Amniotic epithelial cell (primary cell): ENCODE results near the gene SLMAP.
"Not testable (repeated sequence)": the region's sequence is repeated elsewhere in the genome, so short reads cannot be mapped to it uniquely, and the experiment has no call there.

Source experiments
- DNase-seq: peaks from one replicate; pipeline ENCODE4 v3.0.0-alpha.2; 2010; ENCODE audit warnings: low read depth

SLMAP gene

GRCh38 chr3:57832900-57833313 lies 76.8 kb downstream of the SLMAP start:
- no peak for DNase-seq

DNA sequence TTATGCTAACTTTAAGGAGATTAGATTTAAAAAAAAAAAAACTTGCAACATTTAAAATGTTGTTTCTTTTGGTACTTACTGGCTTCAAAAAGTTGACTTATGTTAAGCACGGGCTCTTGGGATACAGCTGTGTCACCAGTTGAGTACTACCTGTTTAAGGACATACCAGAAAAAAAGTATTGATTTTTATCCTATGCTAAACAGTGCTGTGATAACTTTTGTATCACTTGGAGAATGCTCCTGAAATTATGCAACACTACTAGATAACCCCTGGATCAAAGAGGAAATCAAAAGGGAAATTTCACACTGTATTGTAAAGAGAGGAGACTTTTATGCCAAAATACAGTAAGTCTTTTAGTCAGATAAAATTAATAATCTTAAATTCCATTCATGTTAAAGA lies 77.7 kb downstream of the SLMAP start:
- no peak for DNase-seq

DNA sequence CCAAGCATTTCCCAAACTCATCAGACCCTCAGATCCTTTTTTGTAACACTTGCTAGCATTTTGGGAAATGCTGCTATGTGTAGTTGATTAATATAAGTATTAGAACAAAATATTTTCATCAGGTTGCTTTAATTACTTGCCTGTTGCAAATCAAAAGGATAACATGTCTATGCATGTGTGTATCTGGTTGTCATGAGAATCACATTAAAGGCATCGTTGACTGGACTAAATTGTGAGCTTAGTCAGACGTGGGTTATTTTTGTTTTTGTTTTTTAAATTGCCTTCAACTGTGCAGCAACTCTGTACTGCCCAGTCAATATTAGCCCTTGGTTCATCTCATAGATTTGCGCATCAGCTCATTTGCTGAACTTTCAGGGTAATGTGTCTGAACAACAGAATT lies 81.6 kb downstream of the SLMAP start:
- DNase-seq, result no peak

DNA sequence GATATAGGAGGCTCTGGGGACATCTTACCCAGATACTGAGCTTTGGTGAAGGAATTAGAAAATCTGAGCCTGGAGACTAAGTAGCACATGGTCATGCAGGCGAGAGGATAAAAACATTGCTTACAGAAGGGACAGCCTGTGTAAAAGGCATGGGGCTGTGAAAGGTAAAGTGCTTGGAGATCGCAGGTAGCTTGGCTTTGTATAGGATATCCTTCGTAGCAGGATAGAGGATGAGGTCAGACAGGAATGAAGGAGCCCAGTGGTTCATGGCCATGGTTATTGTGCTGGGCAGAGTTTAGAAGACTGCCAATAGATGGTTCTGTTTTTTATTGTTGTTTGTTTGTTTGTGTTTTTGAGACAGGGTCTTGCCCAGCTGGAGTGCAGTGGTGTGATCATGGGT lies 82.5 kb downstream of the SLMAP start:
- no peak for DNase-seq

DNA sequence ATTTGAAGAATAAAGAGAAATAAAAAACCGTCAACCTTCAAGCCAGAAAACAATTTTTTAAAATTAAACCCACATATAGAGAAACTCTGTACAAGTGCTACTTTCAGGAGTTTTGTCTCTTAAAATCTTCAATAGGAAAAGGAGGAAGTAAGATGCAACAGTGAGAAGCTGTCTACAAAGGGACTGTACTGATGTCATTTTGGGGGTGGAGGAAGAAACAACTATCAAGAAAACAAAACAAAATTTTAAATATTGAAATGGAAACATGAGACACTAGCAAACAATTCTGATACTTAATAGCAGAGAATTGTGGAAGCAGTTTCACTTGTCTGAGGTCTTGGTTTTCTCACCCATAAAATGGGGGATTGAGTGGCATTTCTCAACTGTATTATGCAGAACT lies 84.4 kb downstream of the SLMAP start:
- no peak for DNase-seq

GRCh38 chr3:57841818-57842217 lies 85.7 kb downstream of the SLMAP start:
- DNase-seq, result no peak

- DNase-seq, result no peak
Measured at GRCh38 chr3:57848177-57848738, 92.1 kb downstream of the SLMAP start.

DNA sequence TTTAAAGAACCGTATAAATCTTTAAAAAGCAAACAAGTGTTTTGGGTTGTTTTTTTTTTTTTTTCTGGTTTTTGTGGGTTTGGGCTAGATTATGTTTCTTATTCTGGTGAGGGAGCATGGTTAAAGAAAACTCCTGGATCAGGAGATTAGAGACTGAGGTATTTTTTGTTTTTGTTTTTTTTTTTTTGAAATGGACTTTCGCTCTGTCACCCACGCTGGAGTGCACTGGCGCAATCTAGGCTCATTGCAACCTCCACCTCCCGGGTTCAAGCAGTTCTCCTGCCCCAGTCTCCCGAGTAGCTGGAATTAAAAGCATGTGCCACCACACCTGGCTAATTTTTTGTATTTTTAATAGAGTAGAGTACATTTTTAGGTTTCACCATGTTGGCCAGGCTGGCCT lies 95.2 kb downstream of the SLMAP start:
- no peak for DNase-seq

- DNase-seq, result peak; percentile 34
Measured at GRCh38 chr3:57852896-57853295, 96.8 kb downstream of the SLMAP start.

DNA sequence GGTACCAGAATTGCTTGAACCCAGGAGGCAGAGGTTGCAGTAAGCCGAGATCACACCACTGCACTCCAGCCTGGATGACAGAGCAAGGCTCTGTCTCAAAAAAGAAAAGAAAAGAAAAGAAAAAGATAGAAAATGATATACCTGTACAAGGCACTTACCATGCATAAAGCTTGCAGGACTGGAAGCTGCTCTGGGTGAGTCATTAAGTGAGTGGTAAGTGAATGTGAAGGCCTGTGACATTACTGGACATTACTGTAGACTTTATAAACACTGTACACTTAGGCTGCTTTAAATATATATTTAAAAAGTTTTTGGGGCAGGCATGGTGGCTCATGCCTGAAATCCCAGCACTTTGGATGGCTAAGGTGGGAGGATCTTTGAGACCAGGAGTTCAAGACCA lies 99.2 kb downstream of the SLMAP start:
- peak; percentile 53 for DNase-seq

DNA sequence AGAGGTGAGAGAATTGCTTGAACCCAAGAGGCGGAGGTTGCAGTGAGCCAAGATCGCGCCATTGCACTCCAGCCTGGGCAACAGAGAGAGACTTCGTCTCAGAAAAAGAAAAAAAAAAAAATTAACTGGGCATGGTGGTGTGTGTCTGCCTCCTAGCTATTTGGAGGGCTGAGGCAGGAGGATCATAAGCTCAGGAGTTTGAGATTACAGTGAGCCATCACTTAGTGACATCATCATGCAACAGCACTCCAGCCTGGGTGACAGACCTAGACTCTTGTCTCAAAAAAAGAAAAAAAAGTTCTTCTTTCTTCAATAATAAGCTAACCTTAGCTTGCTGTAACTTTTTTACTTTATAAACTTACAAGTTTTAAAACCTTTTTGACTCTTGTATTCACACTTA lies 99.8 kb downstream of the SLMAP start:
- DNase-seq, result no peak

DNA sequence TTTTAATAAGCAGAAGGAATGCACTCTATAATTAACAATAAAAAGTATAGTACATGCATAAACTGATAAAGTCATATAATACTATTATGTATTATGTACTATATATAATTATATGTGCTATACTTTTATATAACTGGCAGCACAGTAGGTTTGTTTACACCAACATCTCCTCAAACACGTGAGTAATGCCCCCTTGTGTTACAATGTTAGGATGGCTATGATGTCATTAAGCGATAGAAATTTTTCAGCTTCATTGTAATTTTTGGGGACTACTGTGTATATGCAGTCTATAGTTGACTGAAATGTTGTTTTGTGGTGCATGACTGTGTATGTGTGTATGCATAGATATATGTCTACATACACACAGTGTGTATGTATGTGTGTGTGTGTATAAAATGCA lies 100.6 kb downstream of the SLMAP start:
- DNase-seq, result peak; percentile 29

GRCh38 chr3:57862894-57863293 lies 106.8 kb downstream of the SLMAP start:
- DNase-seq, result no peak

DNA sequence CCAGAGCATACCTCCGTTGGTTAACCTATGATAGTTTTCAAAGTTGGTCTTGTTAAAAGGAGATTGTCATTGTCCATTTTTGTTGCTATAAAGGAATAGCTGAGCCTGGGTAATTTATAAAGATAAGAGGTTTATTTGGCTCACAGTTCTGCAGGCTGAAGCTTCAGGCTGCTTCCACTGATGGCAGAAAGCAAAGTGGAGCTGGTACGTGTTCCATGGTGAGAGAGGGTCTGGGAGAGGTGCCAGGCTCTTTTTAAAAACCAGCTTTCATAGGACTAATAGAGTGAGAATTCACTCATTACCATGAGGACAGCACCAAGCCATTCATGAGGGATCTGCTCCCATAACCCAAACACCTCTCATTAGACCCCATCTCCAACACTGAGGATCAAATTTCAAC lies 107.3 kb downstream of the SLMAP start:
- no peak for DNase-seq

DNA sequence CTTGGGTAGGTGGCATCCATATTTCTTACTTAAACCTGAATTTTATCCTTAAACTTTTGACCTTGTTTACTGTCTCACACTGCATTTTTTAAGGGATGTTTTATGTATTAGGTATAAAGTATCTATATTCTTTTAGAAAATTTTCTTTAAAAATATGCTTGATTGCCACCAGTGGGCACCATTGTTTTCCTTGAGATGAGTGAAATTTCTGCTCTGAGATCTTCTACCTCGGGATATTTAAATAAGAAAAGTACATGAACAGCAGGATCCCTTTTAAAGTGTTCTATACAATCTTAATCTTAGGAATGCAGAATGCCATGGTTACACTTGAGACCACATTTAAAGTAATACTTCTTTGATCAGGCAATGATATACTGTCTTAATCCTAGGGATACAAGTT lies 108.7 kb downstream of the SLMAP start:
- peak; percentile 48 for DNase-seq

GRCh38 chr3:57869110-57869509 lies 113.0 kb downstream of the SLMAP start:
- DNase-seq, result not testable (repeated sequence)

DNA sequence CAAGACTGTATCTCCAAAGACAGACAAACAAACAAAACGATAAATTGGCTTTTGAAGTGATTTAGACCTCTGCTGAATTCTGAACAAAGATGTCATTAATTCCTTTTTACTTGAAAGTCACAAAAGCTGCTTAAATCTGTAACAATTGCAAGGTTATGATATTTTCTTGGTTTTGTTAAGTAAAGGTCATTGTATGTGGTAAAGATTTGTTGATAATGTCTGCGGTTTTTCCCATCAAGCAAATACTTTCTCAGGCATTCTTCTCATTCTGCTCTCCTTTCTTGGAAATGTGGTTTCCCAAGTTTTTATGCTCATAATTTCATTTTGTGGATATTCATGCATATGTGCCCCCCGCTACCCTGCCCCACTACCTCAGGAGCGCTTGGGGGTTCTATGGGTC lies 116.5 kb downstream of the SLMAP start:
- peak; percentile 81 for DNase-seq

- no peak for DNase-seq
Measured at GRCh38 chr3:57876632-57877031, 120.5 kb downstream of the SLMAP start.

DNA sequence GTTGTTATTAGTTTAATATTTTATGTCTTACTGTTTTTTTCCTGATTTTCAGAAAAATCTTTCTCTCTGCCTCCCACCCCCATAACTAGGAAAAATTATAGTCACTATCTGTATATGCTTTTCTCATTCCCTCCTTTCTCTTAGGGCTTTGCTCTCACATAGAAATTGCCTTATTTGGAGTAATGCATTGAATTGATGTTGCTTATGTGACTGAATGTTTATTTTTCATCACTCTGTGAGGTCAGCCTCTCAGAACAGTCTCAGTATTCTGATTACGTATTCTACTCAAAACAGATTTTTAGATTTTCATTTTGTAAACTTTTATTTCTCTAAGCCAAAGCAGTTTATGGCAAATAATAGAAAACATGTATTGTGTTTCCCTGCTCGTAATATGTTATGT lies 121.0 kb downstream of the SLMAP start:
- DNase-seq, result peak; percentile 32

DNA sequence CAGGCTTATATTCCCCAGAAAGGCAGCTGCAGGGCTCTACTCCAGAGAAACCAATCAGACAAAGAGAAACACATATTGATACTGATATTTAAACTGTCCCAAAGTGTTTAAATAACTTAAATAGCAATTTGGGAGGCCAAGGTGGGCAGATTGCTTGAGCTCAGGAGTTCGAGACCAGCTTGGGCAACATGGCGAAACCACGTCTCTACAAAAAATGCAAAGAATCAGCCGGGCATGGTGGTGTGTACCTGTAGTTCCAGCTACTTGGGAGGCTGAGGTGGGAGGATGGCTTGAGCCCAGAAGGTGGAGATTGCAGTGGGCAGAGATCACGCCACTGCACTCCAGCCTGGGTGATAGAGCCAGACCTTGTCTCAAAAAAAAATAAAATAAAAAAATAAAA lies 128.3 kb downstream of the SLMAP start:
- DNase-seq, result not testable (repeated sequence)

DNA sequence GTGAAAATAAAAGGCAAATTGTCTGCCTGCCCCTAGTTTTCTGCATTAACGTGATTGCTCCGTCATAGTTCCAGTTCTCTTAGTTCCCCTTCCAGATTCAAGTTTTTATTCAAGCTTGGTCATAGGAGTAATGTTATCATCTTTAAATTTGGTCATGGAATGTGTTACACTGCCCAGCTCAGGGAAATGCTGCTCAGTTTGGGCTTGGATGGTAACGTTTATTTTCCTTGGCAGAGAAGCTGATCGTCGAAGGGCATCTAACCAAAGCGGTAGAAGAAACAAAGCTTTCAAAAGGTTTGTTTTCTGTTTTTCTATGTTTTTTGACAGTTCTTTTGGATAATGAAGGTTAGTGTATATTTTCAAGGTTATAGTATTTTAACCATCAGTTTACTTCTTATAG lies 133.7 kb downstream of the SLMAP start:
- no peak for DNase-seq

DNA sequence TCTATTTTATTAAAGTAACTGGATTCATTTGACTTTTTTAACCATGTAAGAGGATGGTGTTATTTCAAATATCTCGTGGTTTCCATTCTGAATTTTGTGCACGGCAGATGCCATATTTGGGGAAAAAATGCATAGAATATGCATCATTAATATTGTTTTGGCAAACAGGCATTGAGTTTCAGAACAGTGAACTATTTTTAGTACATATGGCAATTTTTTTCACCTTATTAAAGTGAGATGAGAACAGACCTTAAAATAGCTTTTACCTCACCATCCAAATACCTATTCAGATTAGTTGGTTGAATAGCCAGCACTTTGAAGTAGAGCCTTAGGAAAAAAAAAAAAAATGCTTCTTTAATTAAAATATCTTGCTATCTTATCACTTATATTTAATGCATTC lies 134.8 kb downstream of the SLMAP start:
- no peak for DNase-seq

DNA sequence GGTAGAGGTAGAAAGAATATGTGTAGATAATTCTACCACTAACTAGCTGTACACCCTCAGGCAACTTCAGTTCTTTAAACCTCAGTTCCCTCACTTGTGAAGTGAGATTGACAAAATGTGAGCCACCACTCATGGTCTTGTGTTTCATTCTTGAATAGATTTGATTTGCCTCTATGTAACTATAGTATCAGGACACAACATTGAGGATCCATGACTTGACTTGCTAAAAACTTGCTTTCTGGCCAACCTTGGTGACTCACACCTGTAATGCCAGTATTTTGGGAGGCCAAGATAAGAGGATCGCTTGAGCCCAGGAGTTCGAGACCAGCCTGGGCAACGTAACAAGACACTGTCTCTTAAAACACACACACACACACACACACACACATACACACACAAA lies 136.3 kb downstream of the SLMAP start:
- DNase-seq, result no peak

DNA sequence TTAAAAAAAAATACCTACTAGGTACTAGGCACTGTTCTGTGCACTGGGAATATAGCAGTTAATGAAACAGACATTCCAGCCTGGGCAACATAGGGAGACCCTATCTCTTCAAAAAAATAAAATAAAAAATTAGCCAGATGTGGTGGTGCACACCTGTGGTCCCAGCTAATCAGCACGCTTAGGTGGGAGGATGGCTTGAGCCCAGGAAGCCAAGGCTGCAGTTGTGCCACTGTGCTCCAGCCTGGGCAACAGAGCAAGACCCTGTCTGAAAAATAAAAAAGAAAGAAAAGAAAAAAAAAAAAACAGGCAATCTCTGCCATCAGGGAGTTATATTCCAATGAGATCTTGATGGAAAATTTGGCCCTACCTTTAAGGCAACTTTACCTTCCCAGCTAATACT lies 137.0 kb downstream of the SLMAP start:
- DNase-seq, result no peak

GRCh38 chr3:57893668-57894067 lies 137.6 kb downstream of the SLMAP start:
- no peak for DNase-seq
